NB4 (cell line): Measurements from ENCODE around the gene SGPL1.

Source experiments
- DNase-seq: peaks from one replicate; pipeline ENCODE4 v3.0.0; 2010; ENCODE audit warnings: low read depth
- H3K4me3 ChIP-seq: one replicate; pipeline ENCODE4 v1.5.1; 2011; ENCODE audit warnings: mild to moderate bottlenecking, low read depth, low read length, moderate library complexity
- MAX ChIP-seq: IDR thresholded peaks from 2 replicates; pipeline ENCODE4 v1.6.1; 2011; ENCODE audit warnings: low read depth, low read length
- MYC ChIP-seq: IDR thresholded peaks from 2 replicates; pipeline ENCODE4 v1.6.1; 2011; ENCODE audit warnings: low read depth, low read length
- POLR2A ChIP-seq: IDR thresholded peaks from 2 replicates; pipeline ENCODE4 v1.6.1; 2011; ENCODE audit warnings: mild to moderate bottlenecking; ENCODE audit not compliant: insufficient read length; ENCODE audit errors: extremely low read depth
- TF ChIP-seq, protein P1 (sequence below): IDR thresholded peaks from one replicate; pipeline ENCODE4 v1.5.1; 2012; ENCODE audit warnings: low read depth, low read length

SGPL1 gene

DNA sequence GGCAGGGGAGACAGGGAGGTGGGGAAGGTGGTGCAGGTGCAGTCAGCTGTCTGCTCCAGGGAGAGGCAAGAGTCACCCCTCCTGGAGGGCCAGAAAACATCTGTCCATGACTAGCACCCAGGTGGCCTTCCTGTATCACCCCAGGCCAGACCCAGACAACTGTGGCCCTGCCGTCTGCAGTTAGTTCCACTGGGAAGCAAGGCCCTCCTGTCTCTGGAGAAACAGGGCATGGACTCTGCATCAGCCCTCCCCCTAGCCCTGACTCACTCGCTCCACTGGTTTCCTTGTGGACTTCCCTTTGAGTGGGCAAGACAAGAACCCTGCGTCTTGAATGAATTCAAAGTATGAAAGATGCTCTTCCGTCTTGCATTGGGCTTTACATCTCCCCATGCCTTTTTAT, 43.1 kb upstream of the SGPL1 start:
- TF ChIP-seq, protein P1, sequence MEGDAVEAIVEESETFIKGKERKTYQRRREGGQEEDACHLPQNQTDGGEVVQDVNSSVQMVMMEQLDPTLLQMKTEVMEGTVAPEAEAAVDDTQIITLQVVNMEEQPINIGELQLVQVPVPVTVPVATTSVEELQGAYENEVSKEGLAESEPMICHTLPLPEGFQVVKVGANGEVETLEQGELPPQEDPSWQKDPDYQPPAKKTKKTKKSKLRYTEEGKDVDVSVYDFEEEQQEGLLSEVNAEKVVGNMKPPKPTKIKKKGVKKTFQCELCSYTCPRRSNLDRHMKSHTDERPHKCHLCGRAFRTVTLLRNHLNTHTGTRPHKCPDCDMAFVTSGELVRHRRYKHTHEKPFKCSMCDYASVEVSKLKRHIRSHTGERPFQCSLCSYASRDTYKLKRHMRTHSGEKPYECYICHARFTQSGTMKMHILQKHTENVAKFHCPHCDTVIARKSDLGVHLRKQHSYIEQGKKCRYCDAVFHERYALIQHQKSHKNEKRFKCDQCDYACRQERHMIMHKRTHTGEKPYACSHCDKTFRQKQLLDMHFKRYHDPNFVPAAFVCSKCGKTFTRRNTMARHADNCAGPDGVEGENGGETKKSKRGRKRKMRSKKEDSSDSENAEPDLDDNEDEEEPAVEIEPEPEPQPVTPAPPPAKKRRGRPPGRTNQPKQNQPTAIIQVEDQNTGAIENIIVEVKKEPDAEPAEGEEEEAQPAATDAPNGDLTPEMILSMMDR, result no peak
- TF ChIP-seq POLR2A, result no peak
- no peak for TF ChIP-seq MYC
- TF ChIP-seq MAX, result no peak
- no peak overlapping the region for H3K4me3 ChIP-seq
- DNase-seq, result no peak

DNA sequence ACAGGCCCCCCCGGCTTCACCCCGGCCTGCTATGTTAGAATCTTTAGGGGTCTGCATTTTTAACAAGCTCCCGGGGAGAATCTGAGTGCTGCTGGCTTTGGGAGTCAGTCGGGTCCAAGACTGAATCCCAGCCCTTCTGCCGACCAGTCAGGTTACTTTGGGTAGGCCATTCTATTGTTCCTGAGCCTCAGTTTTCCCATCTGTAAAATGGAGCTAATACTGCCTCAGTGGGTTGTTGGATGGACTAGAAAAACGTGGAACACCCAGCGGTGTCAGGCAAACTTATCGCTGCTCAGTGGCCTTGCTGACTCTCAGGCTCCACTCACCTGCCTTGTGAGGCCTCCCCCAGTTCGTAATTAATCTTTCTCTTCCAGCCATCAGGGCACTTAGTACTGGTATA, 42.3 kb upstream of the SGPL1 start:
- no peak for DNase-seq
- no peak overlapping the region for H3K4me3 ChIP-seq
- TF ChIP-seq MAX (no peak), MYC (no peak), POLR2A (no peak)
- TF ChIP-seq, protein P1, result no peak

DNA sequence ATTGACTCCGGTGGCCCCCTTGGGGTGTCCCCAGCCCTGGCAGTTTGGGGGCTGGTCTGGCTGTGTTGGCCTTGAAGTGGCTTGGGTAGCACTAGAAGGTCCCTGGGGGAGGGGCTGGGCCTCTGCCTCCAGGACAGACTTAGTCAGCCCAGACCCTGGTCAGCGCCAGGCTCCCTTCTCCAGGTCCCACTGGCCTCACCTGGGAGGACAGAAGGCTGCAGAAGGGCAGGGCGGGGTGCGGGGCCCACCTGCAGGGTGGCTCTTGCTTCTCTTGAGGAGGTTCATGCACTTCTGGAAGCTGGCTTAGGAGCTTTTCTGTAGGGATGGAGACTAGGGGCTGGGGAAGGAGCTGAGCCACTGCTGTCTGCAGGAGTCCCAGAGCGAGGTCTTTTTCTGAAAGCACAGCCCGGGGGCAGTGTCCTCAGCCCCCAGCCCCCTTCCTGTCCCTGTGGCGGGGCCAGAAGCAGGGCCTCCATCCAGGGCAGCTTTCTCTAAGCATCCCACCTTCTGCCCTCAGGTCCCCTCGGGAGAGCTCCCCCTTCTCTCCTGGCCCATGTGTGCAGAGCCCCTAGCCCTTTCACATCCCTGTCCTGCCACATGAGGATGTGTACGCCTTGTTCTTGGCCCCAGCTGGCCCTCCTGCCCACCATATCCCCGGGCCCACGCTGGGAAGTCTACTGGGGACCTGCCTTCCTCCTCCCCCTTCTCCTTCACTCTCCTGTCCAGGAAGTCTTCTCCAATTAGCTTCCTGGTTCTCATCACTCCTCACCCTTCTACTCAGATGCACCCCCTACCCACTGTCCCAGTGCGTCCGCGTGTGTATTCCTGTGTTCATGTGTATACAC, 41.6 kb upstream of the SGPL1 start:
- no peak for DNase-seq
- TF ChIP-seq POLR2A (no peak), MYC (no peak), MAX (no peak)
- TF ChIP-seq, protein P1, result no peak
- no peak overlapping the region for H3K4me3 ChIP-seq

DNA sequence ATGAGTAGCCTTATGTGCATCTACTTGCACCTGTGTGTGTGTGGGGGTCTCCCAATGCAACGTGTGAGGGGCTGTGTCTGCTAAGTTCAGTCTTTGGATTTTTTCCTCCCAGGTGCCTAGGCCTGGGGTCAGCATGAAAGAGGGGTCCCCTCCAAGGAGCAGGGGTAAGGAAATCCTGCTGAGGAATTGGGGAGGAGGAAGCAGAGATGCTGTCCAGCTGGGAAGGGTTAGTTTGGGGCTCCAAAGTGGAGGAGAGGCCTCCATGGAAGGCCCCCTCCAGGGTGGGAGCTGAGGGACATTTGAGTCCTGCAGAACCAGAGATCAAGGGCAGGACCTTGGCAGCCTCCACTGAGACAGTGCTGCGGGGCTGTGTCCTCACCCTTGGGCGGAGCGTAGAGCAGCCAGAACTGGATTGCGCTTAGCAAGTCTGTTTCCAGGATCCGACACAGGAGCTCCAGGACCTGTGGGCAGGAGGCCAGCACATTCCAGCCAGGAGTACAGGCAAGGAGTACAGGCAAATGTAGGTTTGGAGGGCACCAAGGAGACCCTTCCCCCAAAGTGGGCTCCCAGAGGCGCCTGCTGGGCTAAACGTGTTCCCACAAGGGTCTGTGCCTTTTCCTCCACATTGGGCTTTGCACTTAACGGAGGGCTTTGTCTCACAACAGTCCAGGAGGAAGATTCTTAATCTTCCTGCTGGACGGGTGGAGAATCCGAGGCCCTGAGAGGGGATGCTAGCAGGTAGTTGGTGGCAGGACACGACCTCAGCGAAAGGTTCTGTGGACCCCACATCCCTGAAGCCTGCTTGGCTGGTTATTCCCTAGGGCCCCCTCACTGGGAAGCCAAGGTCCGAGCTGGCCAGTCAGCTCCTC, 40.7 kb upstream of the SGPL1 start:
- no peak overlapping the region for H3K4me3 ChIP-seq
- TF ChIP-seq, protein P1, result no peak
- TF ChIP-seq MAX (no peak), MYC (no peak), POLR2A (no peak)
- no peak for DNase-seq

DNA sequence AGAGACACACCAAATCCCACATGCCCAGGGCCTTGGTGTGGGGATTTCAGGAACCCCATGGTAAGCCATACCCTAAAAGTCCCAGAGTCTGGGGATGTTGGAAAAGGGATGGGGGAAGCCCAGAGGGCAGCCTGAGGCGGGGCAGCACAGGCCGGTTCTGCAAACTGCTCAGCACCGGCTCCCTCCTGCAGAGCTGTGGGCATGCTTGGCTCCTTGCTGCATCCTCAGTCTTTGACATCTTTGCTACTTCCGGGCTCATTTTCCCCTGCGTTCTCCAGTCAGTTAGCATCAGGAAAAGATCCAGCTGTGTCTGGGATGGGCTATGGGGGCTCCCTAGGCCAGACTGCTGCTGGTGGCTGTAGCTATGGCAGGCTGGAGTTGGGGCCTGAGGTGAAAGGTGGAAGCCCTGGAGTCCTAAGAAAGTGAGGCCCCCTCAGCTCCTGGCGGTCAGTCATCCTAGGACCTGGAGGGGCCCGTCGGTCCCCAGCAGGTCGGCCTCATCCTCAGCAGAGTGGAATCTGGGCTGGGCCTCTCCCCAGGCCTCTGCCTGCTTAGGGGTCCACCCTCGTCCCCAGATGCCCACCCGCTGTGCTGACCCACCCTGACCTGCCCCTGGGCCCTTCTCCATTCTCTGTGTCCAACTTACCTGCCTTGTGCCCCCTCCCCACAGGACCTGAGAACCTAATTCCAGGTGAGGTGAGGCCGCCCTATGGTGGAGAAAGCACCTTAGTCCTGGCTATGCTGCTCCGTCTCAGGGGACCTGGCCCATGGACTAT, 39.9 kb upstream of the SGPL1 start:
- no peak for TF ChIP-seq POLR2A
- TF ChIP-seq MYC, result no peak
- TF ChIP-seq, protein P1, result no peak
- no peak for TF ChIP-seq MAX
- no peak overlapping the region for H3K4me3 ChIP-seq
- DNase-seq, result no peak
